Measurements from ENCODE around the gene FAM222A.

- TF ChIP-seq CREB5 (CRISPR knock-in tag; IDR thresholded peaks at IDR 0.05; ENCODE audit: low read depth), result no peak
- TF ChIP-seq PPARA (CRISPR knock-in tag; IDR thresholded peaks at IDR 0.05; ENCODE audit: borderline replicate concordance), result no peak
- TF ChIP-seq ISL1 (CRISPR knock-in tag; IDR thresholded peaks at IDR 0.05), result no peak
- TF ChIP-seq ZC3H10 (CRISPR knock-in tag; IDR thresholded peaks at IDR 0.05), result no peak
- TF ChIP-seq ZFP3 (CRISPR knock-in tag; IDR thresholded peaks at IDR 0.05), result no peak
- TF ChIP-seq CSDC2 (CRISPR knock-in tag; IDR thresholded peaks at IDR 0.05), result no peak
- TF ChIP-seq TOX (CRISPR knock-in tag; IDR thresholded peaks at IDR 0.05; ENCODE audit: borderline replicate concordance), result no peak
Observed at GRCh38 chr12:109726106-109726497, 12.5 kb downstream of the FAM222A start.

Data from SK-N-SH treated with all-trans-retinoic acid at 6 μM for 48 hours (cell line).